HCT116 (cell line): ENCODE results near the gene RELCH. TPM values are rescaled to one million over a fixed set of nuclear protein-coding genes. Genes with fewer than 3 reads are reported as not detected.

Source experiments
- ATAC-seq: fragments of 200-7000 bp; cut with Tn5 transposase; 2 replicates; pipeline ENCODE4 v1.9.1; 2020; ENCODE audit warnings: mild to moderate bottlenecking, moderate library complexity
- BruUV-seq: library from RNA; stranded (reverse); fragments of 400-500 nt; replicated peaks from 2 replicates; lab custom pipeline; 2021; lab: Mats Ljungman, UMichigan
- CTCF ChIA-PET: fragments of 300-600 bp; sonication (Branson Sonifier 250); formaldehyde crosslinking; loops from one replicate; lab custom pipeline; 2021; ENCODE audit warnings: antibody characterized with exemption; lab: Charles Lee
- POLR2A ChIA-PET: fragments of 300-600, 350-600 bp; sonication (Branson Sonifier 250); formaldehyde crosslinking; loops from one replicate; lab custom pipeline; 2021; ENCODE audit warnings: antibody characterized with exemption; lab: Charles Lee
- RAD21 ChIA-PET, 2 experiments: fragments of 300-600 bp; sonication (Branson Sonifier 250); formaldehyde crosslinking; loops; one replicate each; lab custom pipeline; 2023; ENCODE audit warnings: low total read pairs in 2 of 2; ENCODE audit not compliant: uncharacterized antibody in 2 of 2, unreplicated experiment in 2 of 2, low non-redundant PET in 1 of 2; lab: Charles Lee
- DNase-seq: peaks from one replicate; pipeline ENCODE4 v3.0.0-alpha.2; 2010; ENCODE audit warnings: low read depth, low spot score
- H2AFZ ChIP-seq: fragments of 200-600 bp; shearing (Covaris generic), sonication (generic); 2 replicates; pipeline ENCODE4 v1.6.1; 2017; ENCODE audit warnings: low read depth, mixed run types, mixed read lengths, antibody characterized with exemption, low read length; ENCODE audit not compliant: poor library complexity, severe bottlenecking
- H3K27ac ChIP-seq: 2 replicates; pipeline ENCODE4 v1.5.1; 2012; ENCODE audit warnings: low read depth, low read length
- H3K27me3 ChIP-seq: fragments of 200-600 bp; sonication (generic); 2 replicates; pipeline ENCODE4 v1.6.1; 2016; ENCODE audit warnings: mixed run types, low read length, mixed read lengths; ENCODE audit not compliant: insufficient read depth
- H3K36me3 ChIP-seq, 2 experiments: fragments of 200-500 bp in 1 of 2; fragments of 200-600 bp in 1 of 2; sonication (Bioruptor generic) in 1 of 2; sonication (generic) in 1 of 2; 2 replicates each; pipeline versions ENCODE4 v1.5.1 to v1.6.1; 2014 to 2016; ENCODE audit warnings: low read length in 2 of 2, inconsistent platforms in 1 of 2, mixed read lengths in 1 of 2, mixed run types in 1 of 2; ENCODE audit not compliant: insufficient read depth in 2 of 2, control insufficient read depth in 1 of 2
- H3K4me1 ChIP-seq, 2 experiments: fragments of 200-600 bp in 1 of 2; sonication (generic) in 1 of 2; 2 replicates each; pipeline versions ENCODE4 v1.5.1 to v1.6.1; 2012 to 2017; ENCODE audit warnings: low read length in 2 of 2, inconsistent platforms in 1 of 2, mild to moderate bottlenecking in 1 of 2, mixed read lengths in 1 of 2, mixed run types in 1 of 2, moderate library complexity in 1 of 2; ENCODE audit not compliant: insufficient read depth in 2 of 2, control insufficient read depth in 1 of 2
- H3K4me2 ChIP-seq: fragments of 200-600 bp; sonication (generic); 2 replicates; pipeline ENCODE4 v1.6.1; 2017; ENCODE audit warnings: mixed run types, low read length, mixed read lengths
- H3K4me3 ChIP-seq, 2 experiments: fragments of 200-600 bp in 1 of 2; sonication (generic) in 1 of 2; replicated peaks in 1 of 2; 2 replicates each; pipeline ENCODE4 v1.5.1; 2011 to 2016; ENCODE audit warnings: low read length in 2 of 2, control low read depth in 1 of 2, low read depth in 1 of 2, mild to moderate bottlenecking in 1 of 2, mixed read lengths in 1 of 2, mixed run types in 1 of 2
- H3K79me2 ChIP-seq: fragments of 200-600 bp; sonication (generic); 2 replicates; pipeline ENCODE4 v1.6.1; 2017; ENCODE audit warnings: mild to moderate bottlenecking, mixed run types, low read length, moderate library complexity, mixed read lengths; ENCODE audit not compliant: insufficient read depth
- H3K9ac ChIP-seq: fragments of 200-600 bp; sonication (generic); 2 replicates; pipeline ENCODE4 v1.6.1; 2016; ENCODE audit warnings: low read length, mixed read lengths
- H3K9me2 ChIP-seq: fragments of 200-600 bp; sonication (generic), shearing (Covaris generic); 2 replicates; pipeline ENCODE4 v1.6.1; 2017; ENCODE audit warnings: mixed run types, mild to moderate bottlenecking, moderate library complexity; ENCODE audit not compliant: insufficient read depth
- H3K9me3 ChIP-seq, 2 experiments: fragments of 200-500 bp in 1 of 2; fragments of 200-600 bp in 1 of 2; sonication (Bioruptor generic) in 1 of 2; sonication (generic) in 1 of 2; 2 replicates each; pipeline ENCODE4 v1.6.1; 2014 to 2017; ENCODE audit warnings: low read length in 2 of 2, mixed read lengths in 2 of 2, inconsistent platforms in 1 of 2, low read depth in 1 of 2, mild to moderate bottlenecking in 1 of 2, mixed run types in 1 of 2, moderate library complexity in 1 of 2; ENCODE audit not compliant: control insufficient read depth in 1 of 2, insufficient read depth in 1 of 2
- H4K20me1 ChIP-seq: fragments of 200-600 bp; sonication (generic), shearing (Covaris generic); 2 replicates; pipeline ENCODE4 v1.6.1; 2017; ENCODE audit warnings: mixed run types, mild to moderate bottlenecking, moderate library complexity; ENCODE audit not compliant: insufficient read depth
- ATF3 ChIP-seq: IDR thresholded peaks from 2 replicates; pipeline ENCODE4 v1.6.1; 2012
- CBX3 ChIP-seq: IDR thresholded peaks from 2 replicates; pipeline ENCODE4 v1.6.1; 2012; ENCODE audit warnings: low read depth
- CEBPB ChIP-seq: IDR thresholded peaks from 2 replicates; pipeline ENCODE4 v1.6.1; 2012; ENCODE audit warnings: low read depth
- CTCF ChIP-seq, 3 experiments: fragments of 200-600 bp in 1 of 3; sonication (generic) in 1 of 3; IDR thresholded peaks in 2 of 3; conservative IDR thresholded peaks in 1 of 3; 2 replicates each; pipeline ENCODE4 v1.5.1; 2012 to 2017; ENCODE audit warnings: low read depth in 2 of 3, low read length in 2 of 3, antibody characterized with exemption in 1 of 3, borderline replicate concordance in 1 of 3, control low read depth in 1 of 3, mild to moderate bottlenecking in 1 of 3, mixed read lengths in 1 of 3, mixed run types in 1 of 3, moderate library complexity in 1 of 3; ENCODE audit not compliant: insufficient read depth in 1 of 3
- EGR1 ChIP-seq: IDR thresholded peaks from 2 replicates; pipeline ENCODE4 v1.6.1; 2012; ENCODE audit warnings: low read depth
- ELF1 ChIP-seq: IDR thresholded peaks from 2 replicates; pipeline ENCODE4 v1.6.1; 2012; ENCODE audit warnings: low read depth, borderline replicate concordance
- EZH2 ChIP-seq: fragments of 200-600 bp; sonication (generic); IDR thresholded peaks from 2 replicates; pipeline ENCODE4 v1.6.1; 2017; ENCODE audit warnings: antibody characterized with exemption, mixed run types
- EZH2phosphoT487 ChIP-seq: fragments of 200-600 bp; IDR thresholded peaks from 2 replicates; pipeline ENCODE4 v1.6.1; 2018; ENCODE audit warnings: antibody characterized with exemption, borderline replicate concordance
- FOSL1 ChIP-seq: IDR thresholded peaks from 2 replicates; pipeline ENCODE4 v1.6.1; 2012; ENCODE audit warnings: low read depth
- MAX ChIP-seq: IDR thresholded peaks from 2 replicates; pipeline ENCODE4 v1.6.1; 2012
- POLR2AphosphoS5 ChIP-seq: IDR thresholded peaks from 2 replicates; pipeline ENCODE4 v1.6.1; 2011; ENCODE audit warnings: mild to moderate bottlenecking, low read depth, low read length, moderate library complexity
- RAD21 ChIP-seq: IDR thresholded peaks from 2 replicates; pipeline ENCODE4 v1.6.1; 2012; ENCODE audit warnings: low read depth, mild to moderate bottlenecking
- REST ChIP-seq: IDR thresholded peaks from 2 replicates; pipeline ENCODE4 v1.6.1; 2012; ENCODE audit warnings: low read depth
- SIN3A ChIP-seq: IDR thresholded peaks from 2 replicates; pipeline ENCODE4 v1.6.1; 2012; ENCODE audit warnings: low read depth
- SP1 ChIP-seq: IDR thresholded peaks from 2 replicates; pipeline ENCODE4 v1.6.1; 2012; ENCODE audit warnings: low read depth
- SRF ChIP-seq: IDR thresholded peaks from 2 replicates; pipeline ENCODE4 v1.6.1; 2012; ENCODE audit warnings: low read depth
- TCF7L2 ChIP-seq: IDR thresholded peaks from 2 replicates; pipeline ENCODE4 v1.7.0; 2011; ENCODE audit warnings: borderline replicate concordance, inconsistent platforms; ENCODE audit not compliant: insufficient read depth, insufficient read length; ENCODE audit errors: extremely low read depth
- YY1 ChIP-seq: IDR thresholded peaks from 2 replicates; pipeline ENCODE4 v1.6.1; 2011; ENCODE audit warnings: low read length, low read depth, moderate library complexity, mild to moderate bottlenecking; ENCODE audit not compliant: insufficient replicate concordance; ENCODE audit errors: extremely low read depth
- ZFX ChIP-seq: fragments of 450-650 bp; IDR thresholded peaks from 2 replicates; pipeline ENCODE4 v1.6.1; 2017
- ZNF274 ChIP-seq: fragments of 200-500 bp; sonication (Bioruptor generic); IDR thresholded peaks from 2 replicates; pipeline ENCODE4 v1.6.1; 2014; ENCODE audit warnings: mild to moderate bottlenecking, low read depth, low read length, inconsistent platforms
- intact Hi-C: fragments of 100-400 bp; cut with micrococcal nuclease; formaldehyde crosslinking; loops from 2 replicates; pipeline ENCODE4 v1.10.0; 2022
- total RNA-seq: library from RNA; stranded (reverse); gene quantifications from one replicate; pipeline ENCODE4 v1.2.1, GENCODE V29; 2021; ENCODE audit not compliant: unreplicated experiment

RELCH gene
- total RNA-seq, 1 experiment from 2014 or later, result 17.4 TPM

GRCh38 chr18:62341473-62341872, 154.4 kb downstream of the RELCH start:
- no peak for ATAC-seq
- TF ChIP-seq SP1, result no peak
- no peak for TF ChIP-seq EZH2phosphoT487
- no peak for TF ChIP-seq CBX3
- TF ChIP-seq ZFX, result no peak
- TF ChIP-seq EZH2, result no peak
- no peak for TF ChIP-seq TCF7L2
- TF ChIP-seq ZNF274, result no peak
- TF ChIP-seq ELF1, result no peak
- no peak for TF ChIP-seq CTCF (IDR thresholded peaks at IDR 0.05 in 2 of 3, conservative IDR thresholded peaks at IDR 0.05 in 1 of 3; ENCODE audit: borderline replicate concordance in 1 of 3, insufficient read depth in 1 of 3, low read depth in 2 of 3, low read length in 2 of 3)
- TF ChIP-seq REST, result no peak
- no peak for TF ChIP-seq MAX
- TF ChIP-seq SRF, result no peak
- TF ChIP-seq RAD21, result no peak
- TF ChIP-seq FOSL1, result no peak
- no peak for TF ChIP-seq YY1
- TF ChIP-seq ATF3, result no peak
- no peak for TF ChIP-seq CEBPB
- TF ChIP-seq SIN3A, result no peak
- TF ChIP-seq EGR1, result no peak
- TF ChIP-seq POLR2AphosphoS5, result no peak
- TF ChIP-seq, all 23 proteins: peak for 0
- no TSS peak for BruUV-seq
- Histone ChIP-seq H3K9me3 (no peaks in the 10 kb centered on the region), H3K4me2 (no peak overlapping the region), H3K36me3 (no peaks in the 10 kb centered on the region), H3K27me3 (no peaks in the 10 kb centered on the region), H3K27ac (no peak overlapping the region), H4K20me1 (no peaks in the 10 kb centered on the region), H2AFZ (no peak overlapping the region), H3K9ac (no peak overlapping the region), H3K9me2 (no peaks in the 10 kb centered on the region), H3K79me2 (no peaks in the 10 kb centered on the region), H3K4me3 (no peak overlapping the region), H3K4me1 (peaks cover 9 to 15% of the 10 kb centered on the region in 2 experiments)
- intact Hi-C loops, result no loop called here
- ChIA-PET CTCF (no interaction called here), POLR2A (no interaction called here), RAD21 (no interaction called here)
- no peak for DNase-seq
